H9 (cell line): ENCODE measurements around the gene FAM32A. TPM values are rescaled to one million over a fixed set of nuclear protein-coding genes. Genes with fewer than 3 reads are reported as not detected.

ENCODE experiments used
- DNase-seq: peaks from one replicate; pipeline ENCODE4 v3.0.0-alpha.2; 2017
- H2AFZ ChIP-seq: one replicate; pipeline ENCODE4 v1.6.1; 2013; ENCODE audit warnings: mild to moderate bottlenecking, low read length, control low read depth, moderate library complexity
- H2AK5ac ChIP-seq: 2 replicates; pipeline ENCODE4 v1.6.1; 2013; ENCODE audit warnings: low read length, control low read depth, mixed read lengths; ENCODE audit not compliant: insufficient read length
- H2BK120ac ChIP-seq: one replicate; pipeline ENCODE4 v1.6.1; 2013; ENCODE audit warnings: low read depth, mild to moderate bottlenecking, low read length, control low read depth, inconsistent platforms; ENCODE audit not compliant: poor library complexity, severe bottlenecking
- H2BK12ac ChIP-seq: 2 replicates; pipeline ENCODE4 v1.6.1; 2013; ENCODE audit warnings: low read length, control low read depth, mixed read lengths, low read depth; ENCODE audit not compliant: insufficient read length
- H2BK15ac ChIP-seq: 2 replicates; pipeline ENCODE4 v1.6.1; 2013; ENCODE audit warnings: low read depth, low read length, control low read depth
- H2BK20ac ChIP-seq: one replicate; pipeline ENCODE4 v1.6.1; 2013; ENCODE audit warnings: low read depth, mild to moderate bottlenecking, low read length, control low read depth, inconsistent platforms; ENCODE audit not compliant: poor library complexity, severe bottlenecking
- H2BK5ac ChIP-seq: 2 replicates; pipeline ENCODE4 v1.6.1; 2013; ENCODE audit warnings: low read length, control low read depth, mixed read lengths; ENCODE audit not compliant: insufficient read length
- H3K14ac ChIP-seq: 2 replicates; pipeline ENCODE4 v1.6.1; 2013; ENCODE audit warnings: low read length, control low read depth; ENCODE audit not compliant: insufficient read depth
- H3K18ac ChIP-seq: 2 replicates; pipeline ENCODE4 v1.6.1; 2013; ENCODE audit warnings: low read depth, mild to moderate bottlenecking, mixed read lengths, low read length, control low read depth; ENCODE audit not compliant: insufficient read length
- H3K23ac ChIP-seq: 2 replicates; pipeline ENCODE4 v1.6.1; 2013; ENCODE audit warnings: low read length, control low read depth, mixed read lengths, low read depth; ENCODE audit not compliant: insufficient read length
- H3K23me2 ChIP-seq: 2 replicates; pipeline ENCODE4 v1.6.1; 2013; ENCODE audit warnings: low read depth, mild to moderate bottlenecking, mixed read lengths, low read length, control low read depth; ENCODE audit not compliant: insufficient read length, poor library complexity, severe bottlenecking
- H3K27ac ChIP-seq: 2 replicates; pipeline ENCODE4 v1.5.1; 2013; ENCODE audit warnings: low read length, control low read depth, mixed read lengths, low read depth; ENCODE audit not compliant: insufficient read length
- H3K27me3 ChIP-seq: 2 replicates; pipeline ENCODE4 v1.6.1; 2013; ENCODE audit warnings: low read length, control low read depth, inconsistent platforms; ENCODE audit not compliant: insufficient read depth
- H3K4ac ChIP-seq: 2 replicates; pipeline ENCODE4 v1.6.1; 2013; ENCODE audit warnings: low read depth, mild to moderate bottlenecking, control low read depth, inconsistent platforms, low read length, moderate library complexity
- H3K4me1 ChIP-seq: 2 replicates; pipeline ENCODE4 v1.6.1; 2013; ENCODE audit warnings: low read length, control low read depth, inconsistent platforms; ENCODE audit not compliant: insufficient read depth
- H3K4me2 ChIP-seq: 2 replicates; pipeline ENCODE4 v1.6.1; 2013; ENCODE audit warnings: low read length, control low read depth, mixed read lengths; ENCODE audit not compliant: insufficient read length, insufficient read depth
- H3K56ac ChIP-seq: 2 replicates; pipeline ENCODE4 v1.6.1; 2013; ENCODE audit warnings: low read depth, mild to moderate bottlenecking, mixed read lengths, low read length, control low read depth; ENCODE audit not compliant: insufficient read length
- H3K79me1 ChIP-seq: 2 replicates; pipeline ENCODE4 v1.6.1; 2013; ENCODE audit warnings: low read depth, mild to moderate bottlenecking, moderate library complexity, low read length, control low read depth, inconsistent platforms; ENCODE audit not compliant: insufficient read depth, poor library complexity, severe bottlenecking
- H3K79me2 ChIP-seq: 2 replicates; pipeline ENCODE4 v1.6.1; 2013; ENCODE audit warnings: low read length, control low read depth, inconsistent platforms; ENCODE audit not compliant: insufficient read depth
- H3K9ac ChIP-seq: 2 replicates; pipeline ENCODE4 v1.6.1; 2013; ENCODE audit warnings: low read length, control low read depth, mixed read lengths; ENCODE audit not compliant: insufficient read length; ENCODE audit errors: extremely low read depth
- H3K9me3 ChIP-seq: one replicate; pipeline ENCODE4 v1.6.1; 2013; ENCODE audit warnings: low read depth, low read length, inconsistent platforms; ENCODE audit not compliant: control insufficient read depth
- H3T11ph ChIP-seq: one replicate; pipeline ENCODE4 v1.6.1; 2013; ENCODE audit warnings: mild to moderate bottlenecking, low read length, control low read depth, inconsistent platforms
- H4K20me1 ChIP-seq: one replicate; pipeline ENCODE4 v1.6.1; 2013; ENCODE audit not compliant: control insufficient read depth, insufficient read length, insufficient read depth
- H4K5ac ChIP-seq: 2 replicates; pipeline ENCODE4 v1.6.1; 2013; ENCODE audit warnings: low read depth, mild to moderate bottlenecking, mixed read lengths, low read length, control low read depth; ENCODE audit not compliant: insufficient read length
- H4K8ac ChIP-seq: replicated peaks from 2 replicates; pipeline ENCODE4 v1.6.1; 2013; ENCODE audit warnings: low read length, control low read depth, mixed read lengths, low read depth; ENCODE audit not compliant: insufficient read length
- H4K91ac ChIP-seq: 2 replicates; pipeline ENCODE4 v1.6.1; 2013; ENCODE audit warnings: low read depth, mild to moderate bottlenecking, moderate library complexity, mixed read lengths, low read length, control low read depth; ENCODE audit not compliant: insufficient read length
- H3K27ac Mint-ChIP-seq, 3 experiments: 2 replicates in 2 of 3; 3 replicates in 1 of 3; pipeline ENCODE4 v1.8.0; 2020 to 2021; ENCODE audit warnings: mixed read lengths in 3 of 3, mild to moderate bottlenecking in 1 of 3, moderate library complexity in 1 of 3
- H3K27me3 Mint-ChIP-seq: 2 replicates; pipeline ENCODE4 v1.8.0; 2021; ENCODE audit warnings: low read depth, mild to moderate bottlenecking, moderate library complexity, mixed read lengths
- H3K36me3 Mint-ChIP-seq, 3 experiments: 2 replicates in 2 of 3; 3 replicates in 1 of 3; pipeline ENCODE4 v1.8.0; 2020 to 2021; ENCODE audit warnings: low read depth in 3 of 3, mixed read lengths in 3 of 3; ENCODE audit not compliant: insufficient read depth in 1 of 3
- H3K4me1 Mint-ChIP-seq, 2 experiments: 2 replicates each; pipeline ENCODE4 v1.8.0; 2020; ENCODE audit warnings: mixed read lengths in 2 of 2
- H3K4me3 Mint-ChIP-seq, 2 experiments: 2 replicates in 1 of 2; 3 replicates in 1 of 2; pipeline ENCODE4 v1.8.0; 2020 to 2021; ENCODE audit warnings: mild to moderate bottlenecking in 2 of 2, mixed read lengths in 2 of 2, moderate library complexity in 1 of 2
- H3K9me3 Mint-ChIP-seq, 2 experiments: 2 replicates in 1 of 2; 3 replicates in 1 of 2; pipeline ENCODE4 v1.8.0; 2020; ENCODE audit warnings: mild to moderate bottlenecking in 2 of 2, mixed read lengths in 2 of 2, moderate library complexity in 1 of 2
- CTCF ChIP-seq: fragments of 200-600 bp; sonication (generic); conservative IDR thresholded peaks from 3 replicates; pipeline ENCODE4 v1.8.0; 2021; ENCODE audit warnings: antibody characterized with exemption, mild to moderate bottlenecking
- WGBS: extraction: QIAGEN DNeasy Blood & Tissue Kit; methylation state at CpG from one replicate; pipeline ENCODE4 v1.1.7; 2013; ENCODE audit warnings: missing lambda C conversion rate, low lambda C conversion rate, mixed read lengths; ENCODE audit not compliant: insufficient read length; ENCODE audit errors: extremely low coverage; 5-methylcytosine and 5-hydroxymethylcytosine counted together
- total RNA-seq: library from RNA; stranded (reverse); gene quantifications from 2 replicates; pipeline ENCODE4 v1.2.1, GENCODE V29; 2021

The FAM32A gene
- total RNA-seq, 1 experiment from 2014 or later = 91.9 TPM

DNA sequence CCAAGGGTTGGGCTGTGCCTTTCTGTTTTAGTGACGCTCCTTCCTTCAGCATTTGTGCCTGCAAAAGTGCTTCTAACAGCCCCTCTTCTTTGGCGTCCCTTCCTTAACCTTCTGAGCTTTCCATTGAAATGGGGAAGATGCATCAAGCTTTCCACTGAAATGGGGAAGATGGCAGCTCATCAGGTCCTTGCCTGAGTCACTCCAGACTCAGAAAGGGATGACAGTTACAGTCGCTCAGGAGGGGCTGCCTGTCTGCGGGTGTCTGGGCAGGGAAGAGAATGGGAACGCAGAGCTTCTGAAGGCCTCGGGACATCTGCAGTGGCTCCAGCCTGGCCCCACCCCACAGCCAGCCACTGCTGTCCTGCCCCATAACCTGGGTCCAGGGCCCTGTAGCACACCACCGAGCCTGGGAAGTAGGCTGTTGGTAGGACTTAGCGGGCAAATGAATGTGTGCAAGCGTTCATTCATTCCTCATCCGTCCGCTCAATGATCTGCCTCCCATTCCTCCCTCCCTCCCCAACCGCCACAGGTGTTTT, 22.3 kb downstream of the FAM32A start:
- no peak overlapping the region for H2BK12ac ChIP-seq
- Mint-ChIP-seq H3K9me3 (no peaks in the 10 kb centered on the region), H3K4me1 (no peaks in the 10 kb centered on the region), H3K36me3 (peaks cover 4 to 32% (median 27%) of the 10 kb centered on the region in 3 experiments; a peak in 6 of 7 replicates), H3K27me3 (no peaks in the 10 kb centered on the region), H3K27ac (no peak overlapping the region; a peak in 1 of 7 replicates), H3K4me3 (no peak overlapping the region)
- H2BK5ac ChIP-seq = no peak overlapping the region
- DNase-seq = no peak
- H4K91ac ChIP-seq = no peak overlapping the region
- no peaks in the 10 kb centered on the region for H3K4me1 ChIP-seq
- no peak overlapping the region for H3T11ph ChIP-seq
- no peak overlapping the region for H4K8ac ChIP-seq
- no peak overlapping the region for H3K4me2 ChIP-seq
- no peak overlapping the region for H3K9ac ChIP-seq
- no peak overlapping the region for H3K14ac ChIP-seq
- H3K4ac ChIP-seq = no peak overlapping the region
- no peak overlapping the region for H4K5ac ChIP-seq
- H3K23ac ChIP-seq = no peak overlapping the region
- no peaks in the 10 kb centered on the region for H4K20me1 ChIP-seq
- no peak overlapping the region for H2AFZ ChIP-seq
- no peaks in the 10 kb centered on the region for H3K9me3 ChIP-seq
- H2BK120ac ChIP-seq = no peak overlapping the region
- H3K18ac ChIP-seq = no peak overlapping the region
- no peaks in the 10 kb centered on the region for H3K79me2 ChIP-seq
- H3K23me2 ChIP-seq = no peaks in the 10 kb centered on the region
- no CpG with 5 or more reads among the region's 12 CpGs for WGBS
- no peak overlapping the region for H3K27ac ChIP-seq
- TF ChIP-seq CTCF = no peak
- H2AK5ac ChIP-seq = no peak overlapping the region
- H3K56ac ChIP-seq = no peak overlapping the region
- H3K27me3 ChIP-seq = no peaks in the 10 kb centered on the region
- H2BK15ac ChIP-seq = no peak overlapping the region
- H3K79me1 ChIP-seq = no peaks in the 10 kb centered on the region
- no peak overlapping the region for H2BK20ac ChIP-seq
